ENCODE measurements around the gene MYL5.

- no peak for TF ChIP-seq EP300 (IDR thresholded peaks at IDR 0.05; ENCODE audit: low read depth)
- no peak for TF ChIP-seq CTCF (IDR thresholded peaks at IDR 0.05)
- no peak for TF ChIP-seq POLR2A (IDR thresholded peaks at IDR 0.05)
These were observed 4.2 kb downstream of the MYL5 start for GRCh38 chr4:678331-679103.
